Activated naive CD8-positive, alpha-beta T cell (primary cell): ENCODE results near the gene FAM168B.
"Not testable (repeated sequence)": the region's sequence is repeated elsewhere in the genome, so short reads cannot be mapped to it uniquely, and the experiment has no call there.

Source experiments
- H3K27ac Mint-ChIP-seq: one replicate; pipeline ENCODE4 v1.8.0; 2021; ENCODE audit warnings: mixed read lengths
- H3K27me3 Mint-ChIP-seq: one replicate; pipeline ENCODE4 v1.8.0; 2021; ENCODE audit warnings: mixed read lengths
- H3K36me3 Mint-ChIP-seq: one replicate; pipeline ENCODE4 v1.8.0; 2021; ENCODE audit warnings: mixed read lengths
- H3K4me1 Mint-ChIP-seq: one replicate; pipeline ENCODE4 v1.8.0; 2021; ENCODE audit warnings: low read depth, mixed read lengths
- H3K4me3 Mint-ChIP-seq: one replicate; pipeline ENCODE4 v1.8.0; 2021; ENCODE audit warnings: mild to moderate bottlenecking, mixed read lengths
- H3K9me3 Mint-ChIP-seq: one replicate; pipeline ENCODE4 v1.8.0; 2021; ENCODE audit warnings: low read depth, mixed read lengths

FAM168B gene

DNA sequence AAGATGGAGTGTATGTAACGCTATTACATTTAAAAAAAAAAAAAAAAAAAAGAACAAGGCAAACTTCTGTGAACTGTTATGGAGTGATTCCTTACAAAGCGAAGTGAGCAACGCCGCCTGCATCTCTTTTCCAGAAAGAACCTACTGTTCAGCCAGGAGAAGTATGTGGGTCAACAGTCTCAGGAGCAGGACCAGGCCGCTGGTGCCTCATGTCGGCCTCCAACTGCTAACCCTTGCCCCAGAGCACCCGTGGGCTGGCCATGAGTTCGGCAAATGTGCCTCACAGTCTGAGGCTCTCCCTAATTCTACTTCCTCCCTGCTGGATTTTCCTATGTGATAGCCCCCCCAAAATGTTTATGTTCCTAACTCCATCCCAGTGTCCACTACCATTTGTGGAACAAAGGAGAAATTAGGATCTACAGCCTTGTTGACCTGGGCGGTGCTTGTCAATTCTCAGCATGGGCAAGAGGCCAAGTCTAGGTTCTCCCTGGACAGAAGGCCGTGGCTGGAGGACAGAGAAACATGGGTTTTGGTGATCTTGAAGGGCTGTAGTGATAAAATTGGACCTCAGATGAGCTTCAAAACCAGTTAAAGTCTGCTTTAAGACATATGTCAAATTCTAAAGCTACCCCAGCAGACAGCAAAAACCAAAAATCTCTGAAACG, 15.9 kb downstream of the FAM168B start:
- H3K9me3 Mint-ChIP-seq: no peaks in the 10 kb centered on the region
- H3K27ac Mint-ChIP-seq: no peak overlapping the region
- peaks cover 3% of the 10 kb centered on the region for H3K36me3 Mint-ChIP-seq
- H3K4me3 Mint-ChIP-seq: no peak overlapping the region
- peaks cover 54% of the 10 kb centered on the region for H3K4me1 Mint-ChIP-seq
- no peaks in the 10 kb centered on the region for H3K27me3 Mint-ChIP-seq

DNA sequence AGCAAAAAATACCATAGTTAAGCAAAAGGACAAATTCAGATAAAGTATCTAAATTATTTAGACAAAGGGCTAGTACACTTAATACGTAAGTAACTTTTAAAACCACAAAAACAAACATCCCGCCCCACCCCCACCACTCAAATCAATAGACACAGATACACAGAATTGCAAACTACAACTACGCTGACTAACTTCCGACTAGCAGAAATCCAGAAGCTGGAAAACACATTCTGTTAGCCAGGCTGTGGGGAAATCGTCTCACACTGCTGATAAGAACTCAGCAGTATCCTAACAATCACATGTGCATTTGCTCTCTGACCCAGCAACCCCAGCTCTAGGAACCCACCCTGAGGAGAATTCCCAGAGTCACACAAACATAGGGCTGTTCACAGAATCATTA, 16.6 kb downstream of the FAM168B start:
- Mint-ChIP-seq H3K4me3 (no peak overlapping the region), H3K4me1 (peaks cover 55% of the 10 kb centered on the region), H3K27me3 (no peaks in the 10 kb centered on the region), H3K36me3 (peaks cover 3% of the 10 kb centered on the region), H3K9me3 (no peaks in the 10 kb centered on the region), H3K27ac (peak overlapping the region; percentile 22)

- H3K4me1 Mint-ChIP-seq: peaks cover 51% of the 10 kb centered on the region
- H3K36me3 Mint-ChIP-seq, H3K27ac Mint-ChIP-seq, H3K9me3 Mint-ChIP-seq, H3K27me3 Mint-ChIP-seq, H3K4me3 Mint-ChIP-seq: not testable (repeated sequence)
These were observed 17.7 kb downstream of the FAM168B start for GRCh38 chr2:131075578-131075977.

DNA sequence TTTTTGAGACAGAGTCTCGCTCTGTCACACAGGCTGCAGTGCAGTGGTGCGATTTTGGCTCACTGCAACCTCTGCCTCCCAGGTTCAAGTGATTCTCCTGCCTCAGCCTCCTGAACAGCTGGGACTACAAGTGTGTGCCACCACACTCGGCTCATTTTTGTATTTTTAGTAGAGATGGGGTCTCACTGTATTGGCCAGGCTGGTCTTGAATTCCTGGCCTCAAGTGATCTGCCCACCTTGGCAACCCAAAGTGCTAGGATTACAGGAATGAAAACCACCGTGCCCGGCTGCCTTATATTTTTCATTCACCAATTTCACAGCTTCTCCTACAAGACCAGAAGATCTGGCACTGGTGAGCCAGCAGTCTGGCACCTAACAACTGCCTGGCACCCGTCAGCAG, 25.1 kb downstream of the FAM168B start:
- H3K27me3 Mint-ChIP-seq, H3K27ac Mint-ChIP-seq, H3K36me3 Mint-ChIP-seq, H3K9me3 Mint-ChIP-seq, H3K4me3 Mint-ChIP-seq: not testable (repeated sequence)
- H3K4me1 Mint-ChIP-seq: peaks cover 38% of the 10 kb centered on the region

DNA sequence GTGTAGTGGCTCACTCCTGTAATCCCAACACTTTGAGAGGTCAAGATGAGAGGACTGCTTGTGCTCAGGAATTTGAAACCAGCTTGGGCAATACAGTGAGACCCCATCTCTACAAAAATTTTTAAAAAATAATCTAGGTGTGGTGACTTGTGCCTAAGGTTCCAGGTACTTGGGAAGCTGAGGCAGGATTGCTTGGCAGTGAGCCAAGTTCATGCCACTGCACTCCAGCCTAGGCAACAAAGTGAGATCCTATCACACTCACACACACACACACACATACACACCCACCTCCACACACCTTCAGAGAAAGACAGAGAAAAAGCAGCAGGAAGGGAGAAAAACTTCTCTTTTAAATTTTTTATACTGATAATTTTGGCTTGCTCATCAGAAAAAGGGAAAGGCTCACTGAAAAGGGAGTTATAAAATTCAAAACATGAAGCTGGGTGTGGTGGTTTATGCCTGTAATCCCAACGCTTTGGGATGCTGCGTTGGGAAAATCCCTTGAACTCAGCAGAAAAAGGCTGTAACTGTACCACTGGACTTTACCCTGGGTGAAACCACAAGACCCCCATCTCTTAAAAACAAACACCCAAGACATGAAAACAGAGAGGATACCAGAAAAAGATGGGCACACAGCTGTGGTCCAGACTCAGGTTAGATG, 25.7 kb downstream of the FAM168B start:
- no peaks in the 10 kb centered on the region for H3K27me3 Mint-ChIP-seq
- H3K36me3 Mint-ChIP-seq: no peaks in the 10 kb centered on the region
- no peak overlapping the region for H3K27ac Mint-ChIP-seq
- no peaks in the 10 kb centered on the region for H3K9me3 Mint-ChIP-seq
- peaks cover 37% of the 10 kb centered on the region for H3K4me1 Mint-ChIP-seq
- H3K4me3 Mint-ChIP-seq: no peak overlapping the region

DNA sequence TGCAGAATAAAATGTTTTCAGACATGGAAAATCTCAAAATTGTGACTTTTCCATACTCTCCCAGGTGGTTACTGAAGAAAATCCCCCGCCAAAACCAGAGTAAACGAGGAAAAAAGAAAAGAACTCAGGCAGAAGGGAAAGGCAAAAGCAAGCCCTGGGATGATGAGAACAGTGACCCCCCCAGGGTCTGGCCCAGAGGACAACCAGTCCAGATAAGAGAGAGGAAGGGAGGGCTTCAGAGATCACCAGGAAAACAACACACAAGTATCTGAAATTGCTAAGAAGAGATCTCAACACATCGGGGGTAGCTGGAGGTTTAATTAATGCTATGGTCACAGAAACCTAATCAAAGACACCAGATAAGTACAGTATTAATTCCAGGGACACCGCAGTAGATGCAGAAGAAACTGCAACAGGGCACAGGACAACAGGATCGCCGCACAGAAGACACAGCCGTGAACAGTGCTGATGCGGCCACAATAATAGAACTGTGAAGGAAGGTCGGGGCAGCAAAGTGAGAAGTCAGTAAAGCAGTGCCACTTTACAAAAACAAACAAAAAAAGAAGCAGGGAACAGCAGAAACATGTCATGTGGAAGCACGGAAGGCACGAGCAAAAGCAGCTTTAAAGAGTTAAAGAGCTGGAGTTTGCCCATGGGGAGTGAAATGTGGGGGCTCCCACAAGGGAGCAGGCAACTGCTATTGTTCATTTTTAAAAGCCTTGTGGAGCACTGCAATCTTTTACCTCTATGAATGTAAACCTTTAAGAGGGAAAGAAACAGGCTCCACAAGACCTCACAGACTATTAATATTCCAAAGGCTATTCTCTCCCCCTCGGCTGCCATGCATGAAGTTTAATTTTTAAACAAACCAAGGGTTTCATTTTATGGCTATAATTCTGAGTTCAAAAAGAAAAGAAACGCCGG, 28.4 kb downstream of the FAM168B start:
- H3K36me3 Mint-ChIP-seq: no peaks in the 10 kb centered on the region
- H3K4me1 Mint-ChIP-seq: peaks cover 39% of the 10 kb centered on the region
- H3K4me3 Mint-ChIP-seq: no peak overlapping the region
- H3K9me3 Mint-ChIP-seq: no peaks in the 10 kb centered on the region
- H3K27me3 Mint-ChIP-seq: no peaks in the 10 kb centered on the region
- H3K27ac Mint-ChIP-seq: no peak overlapping the region

DNA sequence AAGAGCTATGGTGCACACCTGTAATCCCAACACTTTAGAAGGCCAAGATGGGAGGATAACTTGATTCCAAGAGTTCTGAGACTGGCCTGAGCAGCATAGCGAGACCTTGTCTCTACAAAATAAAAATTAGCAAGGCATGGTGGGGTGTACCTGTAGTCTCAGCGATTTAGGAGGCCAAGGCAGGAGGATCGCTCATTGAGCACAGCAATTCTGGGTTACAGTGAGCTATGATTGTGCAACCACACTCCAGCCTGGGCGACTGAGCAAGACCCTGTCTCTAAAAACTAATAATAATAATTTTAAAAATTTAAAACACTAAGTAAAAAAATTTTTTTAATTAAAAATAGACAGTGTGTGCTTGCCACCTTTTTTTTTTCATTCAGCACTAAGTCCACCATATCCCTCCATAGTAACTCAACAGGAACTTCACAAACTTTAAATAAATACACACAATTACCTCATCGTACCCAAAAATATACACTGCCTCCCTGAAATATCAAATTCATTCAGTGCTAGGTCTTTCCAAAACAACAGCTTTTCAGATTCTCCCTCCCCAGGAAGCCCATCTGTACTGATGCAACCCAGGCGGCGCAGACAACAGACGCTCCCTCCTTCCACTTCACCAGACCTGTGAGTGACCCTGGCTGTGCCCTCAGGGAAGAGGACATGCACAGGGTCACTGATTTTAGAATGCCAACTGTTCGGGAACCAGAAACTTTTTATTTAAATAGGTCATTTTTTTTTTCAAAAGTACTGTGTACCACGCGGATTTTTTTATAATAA, 29.6 kb downstream of the FAM168B start:
- peaks cover 44% of the 10 kb centered on the region for H3K4me1 Mint-ChIP-seq
- no peaks in the 10 kb centered on the region for H3K27me3 Mint-ChIP-seq
- no peaks in the 10 kb centered on the region for H3K9me3 Mint-ChIP-seq
- no peak overlapping the region for H3K27ac Mint-ChIP-seq
- H3K36me3 Mint-ChIP-seq: no peaks in the 10 kb centered on the region
- H3K4me3 Mint-ChIP-seq: no peak overlapping the region

GRCh38 chr2:131058920-131059319, 34.3 kb downstream of the FAM168B start:
- peaks cover 36% of the 10 kb centered on the region for H3K4me1 Mint-ChIP-seq
- no peaks in the 10 kb centered on the region for H3K9me3 Mint-ChIP-seq
- no peaks in the 10 kb centered on the region for H3K36me3 Mint-ChIP-seq
- no peak overlapping the region for H3K4me3 Mint-ChIP-seq
- H3K27me3 Mint-ChIP-seq: no peaks in the 10 kb centered on the region
- H3K27ac Mint-ChIP-seq: peak overlapping the region; percentile 78

GRCh38 chr2:131058214-131058843, 34.9 kb downstream of the FAM168B start:
- Mint-ChIP-seq H3K27me3 (no peaks in the 10 kb centered on the region), H3K4me3 (no peak overlapping the region), H3K27ac (peak overlapping the region; percentile 78), H3K4me1 (peaks cover 33% of the 10 kb centered on the region), H3K9me3 (no peaks in the 10 kb centered on the region), H3K36me3 (no peaks in the 10 kb centered on the region)

- Mint-ChIP-seq H3K4me3 (no peak overlapping the region), H3K27me3 (no peaks in the 10 kb centered on the region), H3K27ac (peak overlapping the region; percentile 58), H3K36me3 (no peaks in the 10 kb centered on the region), H3K4me1 (peaks cover 29% of the 10 kb centered on the region), H3K9me3 (no peaks in the 10 kb centered on the region)
These were observed 36.4 kb downstream of the FAM168B start for GRCh38 chr2:131056932-131057287.

DNA sequence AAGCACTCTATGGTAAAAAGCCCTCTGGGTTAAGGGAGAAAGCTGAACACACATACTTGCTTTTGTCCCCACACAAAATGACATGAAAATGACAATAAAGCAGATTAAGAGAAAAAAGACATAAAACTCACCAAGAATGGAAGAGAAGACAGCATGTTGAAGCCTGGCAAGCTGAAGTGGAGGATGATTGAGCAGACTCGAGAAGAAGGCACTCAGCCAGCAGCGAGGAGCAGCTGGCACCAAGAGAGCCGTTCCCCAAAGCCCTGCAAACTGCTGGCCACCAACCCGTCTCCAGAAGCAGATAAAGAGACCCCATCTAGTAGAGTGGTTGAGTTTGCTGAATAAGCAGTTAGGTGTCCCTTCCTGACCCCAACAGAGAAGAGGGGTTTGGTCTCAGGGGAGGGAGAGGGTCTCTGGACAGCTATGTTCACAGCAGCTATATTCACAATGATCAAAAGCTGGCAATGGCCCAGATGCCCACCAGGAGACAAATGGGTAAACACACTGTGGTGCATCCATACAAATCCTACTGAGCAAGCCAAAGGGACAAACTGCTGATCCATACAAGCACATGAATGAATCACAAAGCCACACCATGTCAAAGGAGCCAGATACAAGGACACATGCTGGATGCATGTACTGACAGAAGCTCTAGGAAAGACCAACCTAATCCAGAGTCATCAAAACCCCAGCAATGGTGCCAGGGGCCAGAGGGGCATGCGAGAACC, 36.9 kb downstream of the FAM168B start:
- Mint-ChIP-seq H3K27me3 (no peaks in the 10 kb centered on the region), H3K36me3 (peaks cover 5% of the 10 kb centered on the region), H3K4me1 (peaks cover 27% of the 10 kb centered on the region), H3K9me3 (no peaks in the 10 kb centered on the region), H3K27ac (peak overlapping the region; percentile 90), H3K4me3 (no peak overlapping the region)

DNA sequence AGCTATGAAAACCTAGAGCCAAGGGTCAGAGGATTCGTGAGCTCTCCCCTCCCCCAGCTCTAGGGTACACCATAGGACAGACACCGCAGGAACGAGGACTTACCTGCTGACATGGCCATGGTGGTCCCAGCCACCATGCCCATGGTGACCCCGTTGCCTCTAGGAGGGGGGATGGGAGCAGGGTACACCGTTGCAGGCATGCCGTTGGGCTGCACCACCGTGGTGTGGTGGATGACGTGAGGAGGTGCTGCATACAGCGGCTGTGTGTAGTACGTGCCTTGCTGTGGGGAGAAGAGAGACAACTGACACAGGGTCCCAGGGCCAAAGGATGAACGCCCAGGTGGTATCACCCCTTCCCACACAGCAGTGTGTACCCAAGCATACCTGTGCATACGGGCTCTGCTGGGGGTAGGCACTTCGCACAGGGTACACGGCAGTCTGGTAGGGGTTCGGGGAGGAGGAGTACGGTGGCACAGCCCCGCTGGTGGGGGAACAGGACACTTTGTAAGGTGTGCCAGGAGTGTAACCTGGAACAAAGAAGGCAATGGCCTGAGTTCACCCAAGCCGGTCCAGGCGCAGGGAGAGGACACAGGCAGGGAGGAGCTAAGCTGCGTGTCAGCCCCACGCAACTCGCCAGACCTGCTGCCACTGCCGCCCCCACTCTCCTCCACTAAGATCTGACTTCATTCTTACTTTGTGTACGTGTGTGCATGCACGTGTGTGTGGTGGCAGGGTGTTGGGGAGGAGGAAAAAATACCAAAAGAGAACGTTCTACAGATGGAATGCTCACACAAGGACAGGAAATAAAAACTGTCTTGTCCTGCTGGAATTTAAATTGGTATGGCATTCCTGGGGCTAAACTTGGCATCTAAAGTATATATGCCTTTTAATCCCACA, 37.8 kb downstream of the FAM168B start:
- peak overlapping the region; percentile 90 for H3K27ac Mint-ChIP-seq
- H3K36me3 Mint-ChIP-seq: peaks cover 5% of the 10 kb centered on the region

DNA sequence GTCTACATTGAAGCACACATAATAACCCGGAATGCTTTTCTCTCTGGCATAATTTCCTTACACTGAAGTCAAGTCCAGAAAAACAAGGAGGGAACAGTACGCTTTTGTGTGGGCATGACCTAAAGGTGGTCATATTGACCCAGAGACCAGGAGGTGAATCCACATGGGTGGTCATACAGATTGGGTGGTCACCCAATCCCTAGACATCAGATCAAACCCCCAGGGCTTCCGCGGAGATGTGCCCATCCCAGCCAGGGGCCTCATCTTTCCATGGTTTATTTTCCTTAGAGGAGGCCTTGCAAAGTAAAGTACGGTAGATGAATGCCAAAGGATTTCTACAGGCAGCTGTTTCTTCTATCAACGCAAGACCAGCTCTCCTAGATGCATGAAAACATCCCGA, 38.8 kb downstream of the FAM168B start:
- peaks cover 5% of the 10 kb centered on the region for H3K36me3 Mint-ChIP-seq
- H3K27ac Mint-ChIP-seq: no peak overlapping the region
- peaks cover 18% of the 10 kb centered on the region for H3K4me1 Mint-ChIP-seq
- H3K27me3 Mint-ChIP-seq: no peaks in the 10 kb centered on the region
- H3K4me3 Mint-ChIP-seq: no peak overlapping the region
- H3K9me3 Mint-ChIP-seq: no peaks in the 10 kb centered on the region

More for the DNA sequence above, 37.8 kb downstream of the FAM168B start:
- Mint-ChIP-seq H3K27me3 (no peaks in the 10 kb centered on the region), H3K9me3 (no peaks in the 10 kb centered on the region), H3K4me1 (peaks cover 22% of the 10 kb centered on the region), H3K4me3 (no peak overlapping the region)
